Omental fat pad (tissue), 4 donors: ENCODE measurements around the gene EGFL7. TPM values are rescaled to one million over a fixed set of nuclear protein-coding genes. Genes with fewer than 3 reads are reported as not detected.

Source experiments
- ATAC-seq: fragments of 150-250 bp; one replicate; pipeline ENCODE4 v1.9.1; 2016; ENCODE audit warnings: mild to moderate bottlenecking, moderate library complexity; ENCODE audit not compliant: low FRiP score
- DNase-seq: peaks from one replicate; pipeline ENCODE4 v3.0.0-alpha.2; 2019; ENCODE audit warnings: low spot score
- total RNA-seq, 4 donors: library from RNA; depleted of rRNA; stranded (reverse); fragments of >200 nt; gene quantifications; one replicate each; pipeline ENCODE4 v1.1.0, GENCODE V29; 2016
- TF ChIP-seq, protein P1 (sequence below), 3 donors: fragments of 450-650 bp; IDR thresholded peaks; one replicate each; pipeline ENCODE4 v1.5.1; 2016 to 2017; ENCODE audit warnings: antibody characterized with exemption in 3 of 3, mild to moderate bottlenecking in 3 of 3, moderate library complexity in 2 of 3

EGFL7 gene
- total RNA-seq, 4 donors from 2014 or later = 50.6 to 274 (median 145) TPM

GRCh38 chr9:136654820-136655535 is 7.7 kb upstream of the EGFL7 start:
- DNase-seq (no peak), ATAC-seq (no peak)
- TF ChIP-seq, protein P1, sequence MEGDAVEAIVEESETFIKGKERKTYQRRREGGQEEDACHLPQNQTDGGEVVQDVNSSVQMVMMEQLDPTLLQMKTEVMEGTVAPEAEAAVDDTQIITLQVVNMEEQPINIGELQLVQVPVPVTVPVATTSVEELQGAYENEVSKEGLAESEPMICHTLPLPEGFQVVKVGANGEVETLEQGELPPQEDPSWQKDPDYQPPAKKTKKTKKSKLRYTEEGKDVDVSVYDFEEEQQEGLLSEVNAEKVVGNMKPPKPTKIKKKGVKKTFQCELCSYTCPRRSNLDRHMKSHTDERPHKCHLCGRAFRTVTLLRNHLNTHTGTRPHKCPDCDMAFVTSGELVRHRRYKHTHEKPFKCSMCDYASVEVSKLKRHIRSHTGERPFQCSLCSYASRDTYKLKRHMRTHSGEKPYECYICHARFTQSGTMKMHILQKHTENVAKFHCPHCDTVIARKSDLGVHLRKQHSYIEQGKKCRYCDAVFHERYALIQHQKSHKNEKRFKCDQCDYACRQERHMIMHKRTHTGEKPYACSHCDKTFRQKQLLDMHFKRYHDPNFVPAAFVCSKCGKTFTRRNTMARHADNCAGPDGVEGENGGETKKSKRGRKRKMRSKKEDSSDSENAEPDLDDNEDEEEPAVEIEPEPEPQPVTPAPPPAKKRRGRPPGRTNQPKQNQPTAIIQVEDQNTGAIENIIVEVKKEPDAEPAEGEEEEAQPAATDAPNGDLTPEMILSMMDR (IDR thresholded peaks at IDR 0.05) = no peak

DNA sequence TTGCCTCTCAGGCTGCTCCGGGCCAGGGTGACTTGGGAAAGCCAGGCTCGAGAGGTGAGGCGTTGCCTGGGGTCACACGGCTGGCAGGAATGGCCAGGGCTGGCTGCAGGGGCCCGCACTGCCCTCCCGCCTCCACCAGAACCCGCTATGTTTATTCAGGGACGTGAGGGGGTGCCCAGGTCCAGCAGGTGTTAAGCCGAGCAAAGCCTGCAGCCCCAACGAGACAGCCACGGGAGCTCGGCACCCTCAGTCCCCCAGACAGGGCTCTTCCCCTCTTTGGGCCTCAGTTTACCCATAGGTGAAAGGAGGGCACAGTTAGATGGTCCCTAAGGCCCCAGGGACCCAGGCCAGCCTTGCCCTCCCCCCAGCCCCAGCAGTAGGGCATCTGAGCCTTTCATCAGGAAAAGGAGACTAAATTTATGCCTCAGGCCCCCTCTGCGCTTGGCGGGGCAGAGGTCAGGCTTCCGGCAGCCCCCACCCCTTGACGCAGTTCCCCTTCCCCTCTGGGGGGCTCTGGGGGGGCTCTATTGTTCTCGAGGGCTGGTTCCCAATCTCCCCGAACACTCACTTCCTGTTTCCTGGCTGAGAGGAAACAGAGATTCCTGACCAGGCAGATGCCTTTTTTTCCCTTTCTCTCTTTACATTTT is 7.1 kb upstream of the EGFL7 start:
- no peak for DNase-seq
- TF ChIP-seq, protein P1 (IDR thresholded peaks at IDR 0.05) = no peak

DNA sequence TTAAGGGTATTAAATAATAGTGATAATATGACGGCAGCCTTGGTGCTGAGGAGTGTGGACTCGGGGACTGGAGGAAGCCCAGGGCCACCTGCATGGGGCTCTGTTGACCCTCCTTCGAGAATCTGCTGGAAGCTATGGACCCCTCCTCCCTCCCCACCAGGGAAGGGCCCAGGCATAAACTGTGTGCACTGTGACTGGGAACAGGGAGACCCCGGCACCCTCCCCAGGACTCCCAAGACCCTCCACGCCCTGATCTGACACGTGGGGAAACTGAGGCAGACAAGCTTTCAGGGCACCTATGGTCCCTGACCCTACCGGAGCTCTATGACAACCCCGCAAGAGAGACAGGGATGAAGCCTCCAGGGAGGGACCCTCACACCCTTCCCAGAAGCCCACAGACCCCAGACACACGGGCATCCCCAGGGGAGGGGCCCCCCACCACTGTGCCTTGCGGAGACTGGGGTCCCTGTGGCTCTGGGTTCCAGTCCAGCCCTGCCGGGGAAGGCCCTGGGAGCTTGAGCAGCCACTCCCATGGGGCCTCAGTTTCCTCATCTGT is 6.5 kb upstream of the EGFL7 start:
- ATAC-seq (no peak), DNase-seq (no peak)
- TF ChIP-seq, protein P1 (IDR thresholded peaks at IDR 0.05) = no peak

More for the DNA sequence above, 7.1 kb upstream of the EGFL7 start:
- no peak for ATAC-seq

DNA sequence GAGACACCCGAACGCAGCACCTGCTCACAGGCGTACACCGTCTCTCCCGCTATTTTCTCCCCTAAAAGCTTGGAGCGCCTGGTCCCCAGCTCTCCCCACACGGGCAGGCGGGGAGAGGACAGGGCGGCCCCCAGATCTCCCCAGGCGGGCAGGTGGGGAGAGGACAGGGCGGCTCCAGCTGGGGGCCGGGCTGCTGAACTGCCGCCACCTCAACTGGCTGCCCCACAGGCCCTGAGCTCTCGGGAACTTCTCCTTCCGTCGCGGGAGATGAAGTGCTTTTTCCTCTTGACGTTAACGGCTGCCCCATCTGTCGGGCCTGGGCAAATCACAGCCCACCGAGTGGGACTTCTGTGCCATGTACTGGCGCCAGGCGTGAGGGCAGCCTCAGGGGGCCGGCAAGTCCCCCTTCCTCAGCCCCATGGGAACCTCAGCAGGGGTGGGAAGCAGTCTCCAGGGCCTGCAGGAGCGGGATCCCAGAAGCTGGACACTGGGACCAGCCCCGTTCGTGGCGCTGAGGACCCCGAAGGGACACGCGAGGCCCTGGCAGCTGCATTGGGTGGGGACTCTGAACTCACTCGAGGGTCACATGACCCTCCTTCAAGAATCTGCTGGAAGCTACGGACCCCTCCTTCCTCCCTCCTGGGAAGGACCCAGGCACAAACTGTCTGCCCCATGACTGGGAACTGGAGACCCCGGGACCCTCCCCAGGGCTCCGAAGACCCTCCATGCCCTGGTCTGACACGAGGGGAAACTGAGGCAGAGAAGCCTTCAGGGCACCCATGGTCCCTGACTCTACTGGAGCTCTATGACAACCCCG is 5.7 kb upstream of the EGFL7 start:
- ATAC-seq = no peak
- DNase-seq = no peak
- TF ChIP-seq, protein P1 (IDR thresholded peaks at IDR 0.05) = no peak

GRCh38 chr9:136657974-136658848 is 4.5 kb upstream of the EGFL7 start:
- ATAC-seq (no peak), DNase-seq (no peak)
- TF ChIP-seq, protein P1 (IDR thresholded peaks at IDR 0.05) = no peak
